T47D (cell line): ENCODE results near the gene KLF15.
"Not testable (repeated sequence)": the region's sequence is repeated elsewhere in the genome, so short reads cannot be mapped to it uniquely, and the experiment has no call there.

ENCODE experiments used
- DNase-seq, 2 experiments: peaks; one replicate each; pipeline versions ENCODE4 v3.0.0 to v3.0.0-alpha.2; 2011 to 2012; ENCODE audit warnings: low read depth in 1 of 2, low spot score in 1 of 2
- JUND ChIP-seq: IDR thresholded peaks from 2 replicates; pipeline ENCODE4 v1.6.1; 2012; ENCODE audit warnings: low read depth
- in situ Hi-C: cut with HindIII; loops from 2 replicates; pipeline ENCODE4 v1.10.0; 2016; ENCODE audit warnings: low sequenced_read_pairs, low pct_unique_long_range_greater_than_20kb

KLF15 gene

DNA sequence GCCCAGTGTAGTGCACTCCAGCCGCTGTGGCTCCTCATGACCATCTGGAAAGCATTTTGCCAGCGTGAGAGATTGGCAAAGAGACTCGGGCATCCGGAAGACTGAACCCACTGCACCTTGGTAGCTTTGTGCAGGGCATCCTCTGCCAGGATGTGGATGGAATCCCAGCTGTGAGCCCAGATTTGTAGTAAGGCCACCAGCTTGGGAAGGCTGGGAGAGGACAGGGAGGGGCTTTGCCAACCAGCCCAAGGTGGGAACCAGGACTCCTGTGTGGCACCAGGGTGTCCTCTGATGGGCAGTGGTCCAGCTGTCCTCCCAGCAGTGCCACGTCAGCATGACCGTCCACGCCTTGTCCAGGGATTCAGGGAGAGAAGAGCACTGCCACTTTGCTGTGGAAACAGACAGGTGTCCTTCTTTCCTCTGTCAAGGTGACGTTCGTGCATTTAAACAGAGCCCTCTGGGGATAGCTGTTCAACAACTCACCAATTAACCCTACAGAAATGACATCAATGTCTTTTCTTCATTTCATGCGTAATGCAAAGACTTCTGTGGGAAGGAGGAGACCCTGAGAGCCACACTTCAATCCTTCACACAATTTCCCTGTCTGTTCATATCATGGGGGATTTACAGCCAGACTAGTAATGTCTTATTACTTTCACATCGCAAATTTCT is 19.1 kb downstream of the KLF15 start:
- in situ Hi-C loops, result no loop called here
- TF ChIP-seq JUND, result no peak
- no peak for DNase-seq

DNA sequence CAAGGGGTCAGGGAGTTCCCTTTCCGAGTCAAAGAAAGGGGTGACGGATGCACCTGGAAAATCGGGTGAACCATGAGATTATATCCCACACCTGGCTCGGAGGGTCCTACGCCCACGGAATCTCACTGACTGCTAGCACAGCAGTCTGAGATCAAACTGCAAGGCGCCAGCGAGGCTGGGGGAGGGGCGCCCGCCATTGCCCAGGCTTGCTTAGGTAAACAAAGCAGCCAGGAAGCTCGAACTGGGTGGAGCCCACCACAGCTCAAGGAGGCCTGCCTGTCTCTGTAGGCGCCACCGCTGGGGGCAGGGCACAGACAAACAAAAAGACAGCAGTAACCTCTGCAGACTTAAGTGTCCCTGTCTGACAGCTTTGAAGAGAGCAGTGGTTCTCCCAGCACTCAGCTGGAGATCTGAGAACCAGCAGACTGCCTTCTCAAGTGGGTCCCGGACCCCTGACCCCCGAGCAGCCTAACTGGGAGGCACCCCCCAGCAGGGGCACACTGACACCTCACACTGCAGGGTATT is 25.3 kb downstream of the KLF15 start:
- DNase-seq, in situ Hi-C loops: not testable (repeated sequence)

DNA sequence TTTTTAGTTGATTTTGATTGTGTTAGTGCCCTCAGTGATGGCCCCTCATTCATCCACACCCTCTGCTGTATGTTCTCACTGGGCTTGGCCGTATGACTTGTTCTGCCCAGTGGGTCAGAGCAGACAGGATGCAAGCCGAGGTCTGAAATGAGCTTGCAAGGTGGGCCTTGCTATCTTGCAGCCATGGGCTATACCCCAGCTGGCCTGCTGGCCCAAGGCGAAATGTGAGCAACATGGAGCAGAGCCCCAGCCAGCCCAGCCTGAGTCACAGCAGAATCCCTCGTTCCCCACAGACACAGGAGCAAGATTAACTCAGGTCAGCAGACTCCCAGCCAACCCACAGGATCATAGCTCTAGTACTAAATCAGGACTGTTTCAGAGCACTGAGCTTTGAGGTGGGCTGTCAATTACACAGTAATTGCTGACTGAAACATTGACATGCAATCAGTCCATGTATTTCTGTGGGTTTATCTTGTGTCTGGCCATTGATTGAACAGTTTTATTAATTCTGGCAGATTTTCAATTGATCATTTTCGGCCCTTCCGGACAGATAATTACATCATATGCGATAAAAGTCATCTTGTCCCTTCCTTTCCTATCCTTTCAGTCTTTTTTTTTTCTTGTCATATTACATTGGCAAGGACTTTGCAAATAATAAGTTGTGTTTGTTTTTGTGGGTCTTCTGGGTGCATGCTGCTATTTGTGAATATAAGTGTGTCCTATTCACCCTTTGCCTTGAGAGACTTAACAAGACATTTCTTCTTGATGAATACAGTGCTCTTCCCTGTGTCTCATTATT is 27.1 kb downstream of the KLF15 start:
- DNase-seq, result no peak
- in situ Hi-C loops, result no loop called here
- no peak for TF ChIP-seq JUND

DNA sequence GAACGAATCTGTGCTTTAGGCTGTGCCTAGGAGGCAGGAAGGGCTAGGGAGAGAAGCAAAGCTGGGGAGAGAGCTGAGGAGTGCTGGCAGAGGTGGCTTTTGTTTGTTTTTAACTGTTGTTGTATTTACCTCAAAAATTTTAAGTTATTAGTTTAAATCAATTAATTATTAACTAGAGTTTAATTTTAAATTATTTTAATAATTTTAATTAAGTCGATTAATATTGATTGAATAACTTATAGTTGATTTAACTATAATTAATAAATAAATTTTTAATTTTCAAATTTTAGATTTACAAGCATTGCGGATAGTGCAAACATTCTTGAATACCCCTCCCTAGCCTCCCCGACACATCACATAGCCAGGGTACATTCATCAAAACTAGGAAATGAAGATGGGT is 30.6 kb downstream of the KLF15 start:
- TF ChIP-seq JUND, result no peak
- DNase-seq, result no peak
- in situ Hi-C loops, result no loop called here

DNA sequence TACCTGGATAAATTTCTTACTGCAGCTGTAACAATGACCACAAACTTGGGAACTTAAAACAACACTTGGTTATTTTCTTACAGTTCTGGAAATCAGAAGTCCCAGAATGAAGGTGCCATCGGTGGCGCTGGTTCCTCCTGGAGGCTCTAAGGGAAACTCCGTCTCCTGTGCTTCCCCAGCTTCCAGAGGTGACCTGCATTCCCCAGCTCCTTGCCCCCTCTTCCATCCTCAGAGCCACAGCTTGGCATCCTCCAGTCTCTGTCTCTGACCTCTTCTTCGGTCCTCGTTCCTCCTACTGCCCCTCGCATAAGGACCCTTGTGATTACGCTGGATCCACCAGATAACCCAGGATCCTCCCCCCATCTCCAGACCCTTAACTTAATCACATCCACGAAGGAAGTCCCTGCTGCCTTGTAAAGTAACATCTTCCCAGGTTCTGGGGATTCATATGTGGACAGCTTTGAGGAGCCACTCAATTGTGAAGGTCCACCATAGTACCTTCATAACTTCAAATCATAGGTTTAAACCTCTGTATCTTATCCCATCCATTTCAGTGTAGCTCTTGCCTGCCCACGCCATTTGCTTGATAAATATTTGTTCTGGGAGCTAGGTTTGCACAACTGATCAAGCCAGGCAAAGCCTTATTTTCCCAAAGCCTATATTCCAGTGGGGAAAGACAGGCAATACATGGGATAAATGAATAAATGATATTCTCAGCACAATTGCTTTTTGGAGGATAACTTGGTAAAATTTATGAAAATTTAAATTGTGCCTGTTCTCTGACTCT is 34.8 kb downstream of the KLF15 start:
- in situ Hi-C loops, result no loop called here

DNA sequence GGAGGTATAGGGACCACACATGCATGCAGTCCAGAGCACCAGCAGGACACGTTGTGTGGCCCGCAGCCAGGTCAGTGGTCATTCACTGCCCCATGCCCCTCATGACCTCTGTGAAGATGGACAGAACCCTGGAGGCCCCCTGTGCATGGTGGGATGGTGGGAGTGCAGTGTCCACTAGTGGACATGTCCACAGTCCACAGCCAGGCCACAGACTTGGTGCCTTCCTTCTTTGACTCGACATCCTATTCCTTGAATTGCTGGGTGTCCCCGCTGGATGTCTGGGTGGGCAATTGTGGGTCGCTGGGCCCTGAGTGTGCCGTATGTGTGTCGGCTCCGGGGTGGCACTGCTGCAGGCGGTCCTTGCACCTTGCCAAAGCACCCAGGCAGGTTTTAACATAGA is 35.7 kb downstream of the KLF15 start:
- in situ Hi-C loops, result no loop called here
- no peak for DNase-seq
- TF ChIP-seq JUND, result no peak

More for the DNA sequence above, 34.8 kb downstream of the KLF15 start:
- no peak for DNase-seq
- no peak for TF ChIP-seq JUND

DNA sequence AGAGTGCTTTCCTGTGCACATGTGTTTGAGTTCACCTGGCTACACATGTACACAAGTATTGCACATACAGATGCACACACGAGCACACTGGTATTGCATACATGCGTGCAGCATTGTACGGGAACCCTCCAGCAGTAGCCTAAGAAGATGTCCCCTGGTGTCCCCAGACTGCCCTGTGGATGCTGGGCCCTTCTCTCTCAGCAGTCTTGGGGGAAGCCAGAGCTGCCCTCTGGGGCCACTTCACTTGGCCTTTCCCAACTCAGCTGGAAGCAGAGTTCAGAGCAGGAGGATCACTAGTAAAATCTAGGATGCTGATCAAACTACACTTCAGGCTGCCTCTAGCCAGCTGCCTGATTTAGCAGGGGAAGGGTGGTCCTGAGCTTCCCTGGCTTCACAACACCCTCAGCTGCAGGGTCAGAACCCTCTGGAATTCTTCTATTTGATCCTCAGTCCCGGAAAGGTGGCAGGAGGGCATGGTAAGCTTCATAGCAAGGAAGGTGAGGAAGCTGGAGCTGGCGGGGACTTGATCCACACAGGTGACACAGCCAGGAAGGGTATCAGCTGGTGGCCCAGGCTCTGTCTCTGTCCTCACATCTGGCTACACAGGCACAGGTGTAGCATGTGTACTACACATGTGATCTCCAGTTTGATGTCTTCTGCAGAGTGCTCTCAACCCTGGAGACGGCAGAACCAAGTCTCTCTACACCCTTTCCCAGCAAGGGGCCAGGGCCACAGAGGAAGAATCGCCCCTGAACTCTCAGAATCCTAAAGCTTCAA is 36.5 kb downstream of the KLF15 start:
- in situ Hi-C loops, result no loop called here
- no peak for DNase-seq
- TF ChIP-seq JUND, result no peak

DNA sequence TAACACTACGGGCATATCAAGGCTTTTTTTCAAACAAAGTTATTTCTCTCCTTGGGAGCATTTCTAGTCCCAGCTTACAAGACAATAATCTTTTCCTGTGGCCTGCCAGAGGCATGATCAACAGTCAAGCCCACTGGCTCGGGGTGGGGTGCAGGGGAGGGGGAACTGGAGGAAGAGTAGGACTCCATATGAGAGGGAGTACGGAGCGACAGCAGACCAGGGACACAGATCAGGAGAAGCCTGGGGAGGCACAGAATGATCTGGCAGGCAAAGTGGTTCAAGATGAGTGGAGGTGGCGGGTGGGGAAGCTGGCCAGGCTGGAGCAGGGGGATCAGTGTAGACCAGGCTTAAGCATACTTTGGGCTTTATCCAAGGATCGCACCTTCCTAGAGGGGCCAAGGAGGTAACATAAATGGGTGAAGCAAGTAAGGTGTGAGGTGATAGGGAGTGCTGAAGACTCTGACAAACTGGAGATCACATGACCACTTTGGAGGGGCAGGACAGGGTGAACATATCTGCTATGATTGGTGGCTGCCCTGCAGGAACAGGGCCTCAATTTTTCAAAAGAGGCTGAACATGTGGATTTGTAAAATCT is 37.4 kb downstream of the KLF15 start:
- no peak for DNase-seq
- in situ Hi-C loops, result no loop called here
- TF ChIP-seq JUND, result no peak

DNA sequence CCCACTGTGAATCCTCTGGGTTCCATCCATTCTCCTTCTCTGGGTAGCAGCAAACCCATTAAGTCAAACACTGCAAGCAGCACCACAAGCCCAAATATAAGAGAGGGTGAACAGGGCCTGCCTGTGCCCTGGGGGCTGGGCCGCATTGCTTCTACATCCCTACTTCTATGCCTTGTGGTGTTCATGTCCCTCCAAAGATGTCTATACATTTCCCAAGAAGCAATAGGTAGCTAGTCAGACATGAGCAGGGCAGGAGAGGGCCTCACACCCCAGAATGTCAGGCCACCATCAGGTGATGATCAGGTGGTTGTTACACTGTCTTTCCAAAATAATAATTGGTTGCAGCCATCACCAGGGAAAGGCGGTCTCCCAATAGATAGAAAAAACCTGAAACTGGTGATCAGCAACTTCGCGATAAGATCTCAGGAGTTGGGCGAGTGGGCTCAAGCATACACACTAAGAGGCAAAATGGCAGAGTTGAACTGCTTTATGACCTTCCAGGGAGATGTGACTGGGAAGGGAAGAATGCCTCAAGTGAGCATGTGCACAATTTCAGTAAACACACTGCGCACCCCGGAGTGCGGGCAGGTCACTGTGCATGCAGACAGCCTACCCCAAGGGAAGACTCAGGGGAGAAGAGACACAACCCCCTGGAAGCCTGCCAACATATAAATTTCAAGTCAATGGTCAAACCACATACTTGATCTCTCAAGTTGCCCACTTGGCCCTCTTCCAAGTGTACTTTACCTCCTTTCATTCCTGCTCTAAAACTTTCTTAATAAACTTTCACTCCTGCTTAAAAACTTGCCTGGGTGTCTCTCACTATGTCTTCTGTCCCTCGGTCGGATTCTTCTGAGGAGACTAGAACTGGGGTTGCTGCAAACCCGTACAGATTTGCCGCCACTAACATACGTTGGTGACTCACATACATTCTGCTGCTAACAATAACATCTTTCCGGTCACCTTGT is 39.9 kb downstream of the KLF15 start:
- no peak for TF ChIP-seq JUND
- in situ Hi-C loops, result no loop called here
- no peak for DNase-seq

DNA sequence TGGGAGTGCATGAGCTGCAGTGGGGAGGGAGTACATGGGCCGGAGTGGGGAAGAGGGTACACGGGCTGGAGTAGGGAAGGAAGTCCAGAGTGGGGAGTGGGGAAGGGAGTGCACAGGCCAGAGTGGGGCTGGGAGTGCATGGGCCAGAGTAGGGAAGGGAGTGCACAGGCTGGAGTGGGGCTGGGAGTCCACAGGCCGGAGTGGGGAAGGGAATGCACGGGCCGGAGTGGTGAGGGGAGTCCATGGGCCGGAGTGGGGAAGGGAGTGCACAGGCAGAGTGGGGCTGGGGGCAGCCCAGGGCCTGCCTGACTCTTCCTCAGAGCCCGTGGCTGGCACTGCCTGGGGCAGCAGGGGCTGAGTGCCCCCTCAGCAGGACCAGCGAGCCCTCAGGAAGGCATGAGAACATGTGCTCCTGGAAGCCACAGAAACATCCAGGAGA is 40.7 kb downstream of the KLF15 start:
- in situ Hi-C loops, result no loop called here
- no peak for TF ChIP-seq JUND
- DNase-seq, result no peak

DNA sequence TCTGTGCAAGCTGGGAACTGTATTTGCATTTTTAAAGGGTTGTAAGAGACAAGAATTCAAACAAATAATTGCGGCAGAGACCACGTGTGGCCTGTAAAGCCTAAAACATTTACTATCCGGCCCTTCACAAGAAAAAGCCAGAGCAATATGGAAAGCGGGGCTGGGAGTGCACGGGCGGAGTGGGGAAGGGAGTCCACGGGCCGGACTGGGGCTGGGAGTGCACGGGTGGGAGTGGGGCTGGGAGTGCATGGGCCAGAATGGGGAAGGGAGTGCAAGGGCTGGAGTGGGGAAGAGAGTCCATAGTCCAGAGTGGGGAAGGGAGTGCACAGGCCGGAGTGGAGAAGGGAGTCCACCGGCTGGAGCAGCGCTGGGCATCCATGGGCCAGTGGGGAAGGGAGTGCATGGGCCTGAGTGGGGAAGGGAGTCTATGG is 41.2 kb downstream of the KLF15 start:
- no peak for TF ChIP-seq JUND
- DNase-seq, result no peak

More for the DNA sequence above, 41.2 kb downstream of the KLF15 start:
- in situ Hi-C loops, result no loop called here
